Lung (tissue), 12 donors: ENCODE results near the gene KCNE5. TPM values are rescaled to one million over a fixed set of nuclear protein-coding genes. Genes with fewer than 3 reads are reported as not detected.
"Not testable (repeated sequence)": the region's sequence is repeated elsewhere in the genome, so short reads cannot be mapped to it uniquely, and the experiment has no call there.

Experiments used
- ATAC-seq: fragments of 200-7000 bp; cut with Tn5 transposase; one replicate; pipeline ENCODE4 v1.9.1; 2020; ENCODE audit warnings: moderate number of reproducible peaks; ENCODE audit not compliant: insufficient read depth, low FRiP score
- DNase-seq, 3 donors: peaks; one replicate each; pipeline ENCODE4 v3.0.0-alpha.2; 2013 to 2017
- H3K27ac ChIP-seq, 2 donors: one replicate each; pipeline ENCODE4 v1.5.1; 2013; ENCODE audit warnings: mild to moderate bottlenecking in 2 of 2, moderate library complexity in 2 of 2, control low read depth in 1 of 2, inconsistent platforms in 1 of 2, low read depth in 1 of 2, low read length in 1 of 2
- H3K27me3 ChIP-seq, 3 donors: one replicate each; pipeline ENCODE4 v1.5.1; 2013; ENCODE audit warnings: low read length in 2 of 3; ENCODE audit not compliant: control insufficient read depth in 3 of 3, insufficient read depth in 3 of 3
- H3K36me3 ChIP-seq, 4 donors: one replicate each; pipeline ENCODE4 v1.5.1; 2013; ENCODE audit warnings: low read length in 4 of 4, mild to moderate bottlenecking in 1 of 4, moderate library complexity in 1 of 4; ENCODE audit not compliant: control insufficient read depth in 4 of 4, insufficient read depth in 4 of 4
- H3K4me1 ChIP-seq, 5 donors: one replicate each; pipeline ENCODE4 v1.5.1; 2013; ENCODE audit warnings: low read length in 5 of 5, mild to moderate bottlenecking in 2 of 5, moderate library complexity in 1 of 5; ENCODE audit not compliant: control insufficient read depth in 5 of 5, insufficient read depth in 5 of 5
- H3K4me3 ChIP-seq: one replicate; pipeline ENCODE4 v1.5.1; 2013; ENCODE audit warnings: mild to moderate bottlenecking, control low read depth, moderate library complexity
- H3K9ac ChIP-seq, 2 donors: one replicate each; pipeline ENCODE4 v1.5.1; 2013; ENCODE audit warnings: low read length in 2 of 2, control low read depth in 1 of 2; ENCODE audit not compliant: insufficient read depth in 1 of 2
- H3K9me3 ChIP-seq, 4 donors: one replicate each; pipeline ENCODE4 v1.5.1; 2013; ENCODE audit warnings: low read length in 3 of 4, mild to moderate bottlenecking in 1 of 4, moderate library complexity in 1 of 4; ENCODE audit not compliant: control insufficient read depth in 4 of 4, insufficient read depth in 3 of 4
- WGBS, 2 donors: extraction: QIAGEN DNeasy Blood & Tissue Kit; methylation state at CpG; one replicate each; pipeline ENCODE4 v1.1.7; 2013; 5-methylcytosine and 5-hydroxymethylcytosine counted together
- polyA plus RNA-seq, 2 donors: library from polyadenylated mRNA; stranded (reverse); fragments of 200-250 nt; gene quantifications; one replicate each; pipeline ENCODE4 v1.2.1, GENCODE V29; 2013
- total RNA-seq, 2 donors: library from RNA; depleted of rRNA in 1 of 2; stranded (reverse); fragments of >200 nt in 1 of 2; gene quantifications; one replicate each; pipeline ENCODE4 v1.2.1, GENCODE V29; 2014 to 2021
- TF ChIP-seq, protein P1 (sequence below): IDR thresholded peaks from 2 replicates; pipeline ENCODE4 v1.5.1; 2012; ENCODE audit warnings: mild to moderate bottlenecking; ENCODE audit errors: control extremely low read depth, extremely low read depth
- donor health status: control.
- donor health status: control.
- donor health status: Bipolar disorder and iron deficiency.
- donor health status: healthy.
- donor health status: DM: yes; HTN: yes; CAD: no.

Gene KCNE5
- total and polyA plus RNA-seq, 4 donors: 0.06 to 0.58 (median 0.40) TPM

DNA sequence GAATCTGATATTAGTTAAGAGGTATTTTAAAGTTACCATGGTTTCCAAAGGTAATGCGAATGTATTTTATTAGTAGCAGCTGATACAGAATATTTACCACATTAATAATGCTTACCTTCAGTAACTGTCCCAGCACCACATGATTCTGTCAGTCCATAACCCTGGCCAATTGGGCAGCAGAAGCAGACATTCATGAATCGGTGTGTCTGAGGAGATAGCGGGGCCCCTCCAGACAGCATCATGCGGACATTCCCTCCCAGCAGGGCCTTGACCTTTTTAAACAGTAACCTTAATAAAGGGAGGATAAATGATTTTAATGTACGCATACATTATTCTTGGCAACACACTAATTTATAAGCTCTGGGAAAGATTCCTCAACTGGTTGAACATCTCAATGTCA, 43.0 kb upstream of the KCNE5 start:
- no peak for DNase-seq
- no peak for ATAC-seq
- Histone ChIP-seq H3K4me1 (peaks cover 0 to 3% (median 0%) of the 10 kb centered on the region in 5 donors), H3K9me3 (no peaks in the 10 kb centered on the region), H3K4me3 (no peak overlapping the region), H3K9ac (no peak overlapping the region), H3K27ac (no peak overlapping the region), H3K27me3 (peaks cover 0 to 31% (median 0%) of the 10 kb centered on the region in 3 donors), H3K36me3 (peaks cover 0 to 4% (median under 1%) of the 10 kb centered on the region in 4 donors)
- WGBS, 2 donors: 93 to 97% methylated on average over 5 of the region's 5 CpGs
- TF ChIP-seq, protein P1, sequence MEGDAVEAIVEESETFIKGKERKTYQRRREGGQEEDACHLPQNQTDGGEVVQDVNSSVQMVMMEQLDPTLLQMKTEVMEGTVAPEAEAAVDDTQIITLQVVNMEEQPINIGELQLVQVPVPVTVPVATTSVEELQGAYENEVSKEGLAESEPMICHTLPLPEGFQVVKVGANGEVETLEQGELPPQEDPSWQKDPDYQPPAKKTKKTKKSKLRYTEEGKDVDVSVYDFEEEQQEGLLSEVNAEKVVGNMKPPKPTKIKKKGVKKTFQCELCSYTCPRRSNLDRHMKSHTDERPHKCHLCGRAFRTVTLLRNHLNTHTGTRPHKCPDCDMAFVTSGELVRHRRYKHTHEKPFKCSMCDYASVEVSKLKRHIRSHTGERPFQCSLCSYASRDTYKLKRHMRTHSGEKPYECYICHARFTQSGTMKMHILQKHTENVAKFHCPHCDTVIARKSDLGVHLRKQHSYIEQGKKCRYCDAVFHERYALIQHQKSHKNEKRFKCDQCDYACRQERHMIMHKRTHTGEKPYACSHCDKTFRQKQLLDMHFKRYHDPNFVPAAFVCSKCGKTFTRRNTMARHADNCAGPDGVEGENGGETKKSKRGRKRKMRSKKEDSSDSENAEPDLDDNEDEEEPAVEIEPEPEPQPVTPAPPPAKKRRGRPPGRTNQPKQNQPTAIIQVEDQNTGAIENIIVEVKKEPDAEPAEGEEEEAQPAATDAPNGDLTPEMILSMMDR: no peak

DNA sequence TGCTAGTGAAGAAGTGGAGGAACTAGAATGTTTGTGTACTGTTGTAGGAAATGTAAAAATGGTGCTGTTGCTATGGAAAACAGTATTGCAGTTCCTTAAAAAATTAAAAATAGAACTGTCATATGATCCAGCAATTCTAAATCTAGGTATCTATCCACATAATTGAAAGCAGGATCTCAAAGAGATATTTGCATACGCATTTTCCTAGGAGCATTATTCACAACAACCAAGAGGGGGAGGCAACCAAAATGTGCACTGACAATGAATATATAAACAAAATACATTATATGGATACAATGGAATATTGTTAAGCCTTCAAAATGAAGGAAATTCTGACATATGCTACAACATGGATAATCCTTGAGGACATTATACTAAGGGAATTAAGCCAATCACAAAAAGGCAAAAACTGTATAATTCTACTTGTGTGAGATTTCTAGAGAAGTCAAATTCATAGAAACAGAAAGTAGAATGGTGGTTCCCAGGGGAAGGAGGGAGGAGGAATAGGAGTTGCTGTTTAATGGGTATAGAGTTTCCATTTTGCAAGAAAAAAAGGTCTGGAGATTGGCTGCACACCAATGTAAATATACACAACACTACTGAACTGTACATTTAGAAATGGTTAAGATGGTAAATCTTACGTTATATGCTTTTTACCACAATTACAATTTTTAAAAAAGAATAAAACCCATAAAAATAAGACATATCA, 35.6 kb upstream of the KCNE5 start:
- H3K4me3 ChIP-seq: no peak overlapping the region
- 74 to 94% methylated on average over 2 of the region's 2 CpGs for WGBS, 2 donors
- no peak for ATAC-seq
- peaks cover 0 to 2% (median 0%) of the 10 kb centered on the region in 5 donors for H3K4me1 ChIP-seq
- peaks cover 0 to 7% (median 4%) of the 10 kb centered on the region in 4 donors for H3K36me3 ChIP-seq
- no peak overlapping the region for H3K27ac ChIP-seq
- no peak overlapping the region for H3K9ac ChIP-seq
- no peak for DNase-seq
- TF ChIP-seq, protein P1: no peak
- H3K9me3 ChIP-seq: peaks cover 0 to 2% (median 0%) of the 10 kb centered on the region in 4 donors
- peaks cover 0 to 40% (median 3%) of the 10 kb centered on the region in 3 donors for H3K27me3 ChIP-seq

- Histone ChIP-seq H3K9me3 (peaks cover 0 to 2% (median 0%) of the 10 kb centered on the region in 4 donors), H3K9ac (no peak overlapping the region), H3K27me3 (peaks cover 0 to 35% (median 3%) of the 10 kb centered on the region in 3 donors), H3K4me3 (no peak overlapping the region), H3K4me1 (peaks cover 0 to 2% (median 0%) of the 10 kb centered on the region in 5 donors), H3K36me3 (peaks cover 0 to 7% (median 4%) of the 10 kb centered on the region in 4 donors), H3K27ac (no peak overlapping the region)
- ATAC-seq (no peak), DNase-seq (no peak)
- 96 to 100% methylated on average over 1 of the region's 1 CpG for WGBS, 2 donors
- TF ChIP-seq, protein P1: no peak
Measured at GRCh38 chrX:109658391-109658790, 33.4 kb upstream of the KCNE5 start.

- DNase-seq, H3K9me3 ChIP-seq, H3K36me3 ChIP-seq, H3K9ac ChIP-seq, H3K4me3 ChIP-seq, ATAC-seq, H3K27ac ChIP-seq, H3K4me1 ChIP-seq: not testable (repeated sequence)
- H3K27me3 ChIP-seq: peaks cover 0 to 28% (median 3%) of the 10 kb centered on the region in 3 donors
- 88 to 100% methylated on average over 1 to 2 of the region's 4 CpGs for WGBS, 2 donors
Measured at GRCh38 chrX:109657364-109657763, 32.4 kb upstream of the KCNE5 start.
